Fibroblast of the conjunctiva (primary cell): ENCODE results near the gene GSG1L2.

Experiments
- DNase-seq: peaks from one replicate; pipeline ENCODE4 v3.0.0-alpha.2; 2010; ENCODE audit warnings: low read depth

GSG1L2 gene

GRCh38 chr17:9824797-9825338 is 3.0 kb upstream of the GSG1L2 start:
- DNase-seq, result no peak

GRCh38 chr17:9824094-9824493 is 2.2 kb upstream of the GSG1L2 start:
- DNase-seq, result no peak

GRCh38 chr17:9820448-9820847 is 1.4 kb downstream of the GSG1L2 start:
- DNase-seq, result no peak

DNA sequence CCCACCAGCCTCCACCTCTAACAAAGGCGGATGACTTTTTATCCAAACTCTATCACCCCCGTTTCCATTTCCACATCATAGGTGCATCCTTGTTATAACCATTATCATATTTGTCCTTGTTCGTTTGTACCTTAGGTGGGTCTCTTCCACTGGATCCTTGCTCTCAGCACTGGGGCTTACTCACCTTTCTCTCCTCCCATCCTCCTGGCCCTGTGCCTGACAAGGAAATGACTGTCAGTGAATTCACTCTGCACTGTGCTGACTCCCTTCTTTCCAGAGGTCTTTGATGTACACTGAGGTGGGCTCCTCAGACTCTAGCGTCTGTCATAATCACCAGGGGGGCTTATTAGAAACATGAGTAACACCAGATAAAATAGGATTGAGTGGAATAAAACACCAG is 3.1 kb downstream of the GSG1L2 start:
- DNase-seq, result no peak

DNA sequence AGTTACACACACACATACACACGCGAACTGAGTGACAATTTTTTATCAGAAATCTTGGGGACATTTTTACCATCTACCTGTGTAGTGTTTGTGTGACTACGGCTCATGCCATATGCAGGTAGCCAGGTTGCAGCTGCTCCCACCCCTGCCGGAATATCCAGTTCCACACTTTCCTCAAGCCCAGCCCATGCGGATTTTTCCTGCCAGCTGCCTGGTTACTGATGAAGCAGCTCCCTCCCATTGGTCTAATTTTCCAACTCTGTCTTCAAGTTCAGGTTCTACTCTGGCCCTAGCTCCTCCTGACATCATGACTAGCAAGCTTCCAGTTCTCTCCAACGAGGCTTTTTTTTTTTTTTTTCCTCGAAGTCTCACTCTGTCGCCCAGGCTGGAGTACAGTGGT is 4.8 kb downstream of the GSG1L2 start:
- no peak for DNase-seq

DNA sequence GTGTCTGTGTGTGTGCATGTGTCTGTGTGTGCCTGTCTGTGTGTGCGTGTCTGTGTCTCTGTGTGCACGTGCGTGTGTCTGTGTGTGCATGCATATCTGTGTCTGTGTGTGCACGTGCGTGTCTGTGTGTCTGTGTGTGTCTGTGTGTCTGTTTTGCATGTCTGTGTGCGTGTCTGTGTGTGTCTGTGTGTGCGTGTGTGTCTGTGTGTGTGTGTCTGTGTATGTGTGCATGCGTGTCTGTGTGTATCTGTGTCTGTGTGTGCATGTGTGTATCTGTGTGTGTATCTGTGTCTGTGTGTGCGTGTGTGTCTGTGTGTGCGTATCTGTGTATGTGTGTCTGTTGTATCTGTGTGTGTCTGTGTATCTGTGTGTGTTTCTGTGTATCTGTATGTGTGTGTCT is 5.4 kb downstream of the GSG1L2 start:
- DNase-seq, result no peak

DNA sequence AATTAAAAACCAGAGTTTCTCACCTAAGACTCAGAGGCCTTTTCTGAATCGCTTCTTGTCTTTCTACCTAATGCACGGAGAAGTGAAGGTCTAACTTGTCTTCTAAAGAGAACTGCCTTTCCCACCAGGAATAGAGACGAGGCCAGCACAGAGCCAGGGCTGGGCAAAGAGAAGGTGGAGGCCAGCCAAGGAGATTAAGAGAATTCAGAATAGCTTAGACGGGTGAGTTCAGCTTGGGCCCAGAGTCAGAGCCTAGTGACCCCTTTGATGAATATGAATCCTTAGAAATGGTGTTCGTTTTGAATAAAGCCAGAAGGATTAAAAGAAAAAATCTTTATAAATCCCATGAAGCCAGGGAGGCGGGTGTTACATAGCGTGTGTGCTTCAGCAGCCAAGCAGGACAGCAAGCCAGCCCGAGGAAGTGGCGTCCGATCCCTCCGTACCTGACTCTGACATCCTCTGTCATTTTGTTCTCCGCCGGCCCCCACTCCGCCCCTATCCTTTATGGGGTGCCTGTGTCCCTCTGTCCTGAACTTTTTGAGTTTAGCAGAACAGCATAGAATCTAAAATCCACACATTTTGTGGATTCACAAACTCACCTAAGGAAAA is 7.4 kb downstream of the GSG1L2 start:
- DNase-seq, result no peak

GRCh38 chr17:9813166-9813565 is 8.7 kb downstream of the GSG1L2 start:
- no peak for DNase-seq

GRCh38 chr17:9811537-9811936 is 10.3 kb downstream of the GSG1L2 start:
- no peak for DNase-seq

- DNase-seq, result no peak
Observed at GRCh38 chr17:9811086-9811485, 10.8 kb downstream of the GSG1L2 start.

- no peak for DNase-seq
Observed at GRCh38 chr17:9810100-9810949, 11.6 kb downstream of the GSG1L2 start.

- DNase-seq, result no peak
Observed at GRCh38 chr17:9809409-9809808, 12.5 kb downstream of the GSG1L2 start.

DNA sequence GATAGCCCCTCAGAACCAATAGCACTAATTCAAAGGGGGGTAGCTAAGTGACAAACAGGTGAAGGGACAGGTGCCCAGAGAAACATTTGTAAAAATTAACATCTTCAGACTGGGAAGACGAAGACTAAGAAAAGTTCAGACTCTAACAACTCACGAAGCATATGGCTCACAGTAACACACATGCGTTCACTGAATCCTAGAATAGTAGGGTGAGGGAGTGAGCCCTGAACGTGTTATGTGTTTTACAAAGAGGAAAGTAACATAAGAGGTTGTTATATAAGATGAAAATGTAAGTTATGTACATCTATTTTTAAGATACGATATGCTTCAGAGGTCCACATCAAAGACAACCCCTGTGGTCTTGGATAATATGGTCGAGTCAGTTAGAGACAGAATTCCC is 15.2 kb downstream of the GSG1L2 start:
- DNase-seq, result no peak

DNA sequence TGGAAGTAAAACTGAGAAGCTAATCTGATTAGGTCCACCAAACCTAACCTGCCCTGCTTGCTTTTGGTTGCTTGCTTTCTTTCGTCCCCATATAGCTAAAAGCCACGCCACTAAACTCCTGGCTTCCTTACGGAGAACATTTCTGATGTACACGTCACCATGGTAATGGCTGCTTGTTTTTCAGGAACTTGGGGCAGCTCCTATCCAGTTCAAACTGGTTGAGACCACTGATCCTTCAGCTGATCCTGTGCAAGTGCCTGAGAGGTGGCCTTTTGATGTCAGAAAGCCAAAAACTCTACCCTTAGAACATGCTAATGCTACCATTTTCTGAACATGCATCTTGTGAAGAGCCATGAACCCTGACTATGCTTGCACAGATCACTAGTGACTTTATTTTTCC is 16.1 kb downstream of the GSG1L2 start:
- no peak for DNase-seq

GRCh38 chr17:9802697-9803096 is 19.2 kb downstream of the GSG1L2 start:
- DNase-seq, result no peak

DNA sequence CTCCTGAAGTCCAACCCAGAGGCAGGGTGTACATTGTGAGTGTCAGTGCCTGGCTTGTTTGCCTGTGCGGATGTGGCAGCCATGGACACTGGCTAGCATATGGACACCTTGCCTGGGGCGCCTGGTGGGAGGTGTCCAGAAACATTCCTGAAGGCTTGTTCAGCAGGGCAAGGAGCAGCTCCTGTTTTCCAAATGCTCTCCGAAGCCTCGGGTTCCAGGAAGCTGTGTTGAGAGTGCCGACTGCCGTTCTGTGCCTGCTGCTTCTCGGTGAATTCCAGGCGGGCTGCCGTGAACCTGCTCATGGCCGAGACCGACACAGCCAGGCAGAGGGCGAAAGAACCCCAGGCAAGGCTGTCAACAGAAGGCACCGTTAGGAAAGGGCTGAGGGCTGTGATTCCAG is 19.6 kb downstream of the GSG1L2 start:
- DNase-seq, result no peak

DNA sequence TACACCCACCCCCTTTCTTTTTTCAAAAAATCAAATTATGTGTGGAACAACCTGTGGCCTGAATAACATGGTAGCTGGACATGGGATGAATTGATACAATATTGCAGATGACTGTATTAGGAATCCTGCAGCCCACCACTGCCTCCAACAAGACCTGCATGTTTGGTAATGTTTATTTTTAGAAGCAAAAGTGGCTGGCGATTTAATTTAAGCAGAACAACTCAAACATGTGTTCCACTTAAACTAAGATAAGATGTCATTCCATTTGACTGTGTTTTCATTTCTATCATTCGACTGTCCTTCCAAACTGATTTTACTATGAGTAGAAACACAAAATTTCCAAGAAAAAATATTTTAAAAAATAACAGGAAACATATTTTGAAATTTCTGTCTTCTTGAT is 20.4 kb downstream of the GSG1L2 start:
- DNase-seq, result no peak

DNA sequence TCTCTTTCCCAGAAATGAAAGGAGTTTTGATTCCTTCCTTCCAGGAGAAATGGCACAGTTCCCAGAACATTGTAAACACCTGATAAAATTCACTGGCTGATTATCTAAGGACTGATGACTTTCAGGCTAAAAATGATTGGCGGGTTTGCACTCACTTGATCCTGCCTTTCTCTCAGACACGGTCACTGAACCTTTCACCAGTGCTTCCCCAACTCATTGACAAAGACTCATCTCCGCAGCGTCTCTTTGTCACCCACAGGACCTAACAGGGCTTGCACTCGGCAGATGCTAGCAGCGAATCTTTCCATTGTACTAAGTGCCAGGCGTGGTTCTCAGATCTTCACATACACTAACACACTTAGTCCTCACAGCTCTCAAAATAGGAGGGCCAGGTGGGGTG is 23.2 kb downstream of the GSG1L2 start:
- no peak for DNase-seq

DNA sequence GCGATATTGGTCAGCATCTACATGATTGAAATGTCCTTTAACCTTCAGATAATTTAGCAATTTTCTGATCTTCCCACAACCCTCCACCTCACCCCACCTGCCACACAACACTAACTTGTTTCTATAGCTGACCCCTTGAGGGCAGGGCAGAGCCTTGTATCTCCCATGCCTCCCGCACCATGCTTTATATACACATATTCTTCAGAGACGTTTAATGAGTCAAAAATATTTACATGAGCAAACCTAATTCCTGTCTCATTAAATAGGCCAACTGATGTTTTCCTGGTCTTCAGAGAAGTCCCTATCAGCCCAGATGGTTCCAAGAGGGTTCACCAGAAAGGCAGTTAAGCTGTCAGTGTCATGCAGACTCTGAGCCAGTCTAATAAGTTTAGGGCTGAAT is 23.9 kb downstream of the GSG1L2 start:
- DNase-seq, result no peak

DNA sequence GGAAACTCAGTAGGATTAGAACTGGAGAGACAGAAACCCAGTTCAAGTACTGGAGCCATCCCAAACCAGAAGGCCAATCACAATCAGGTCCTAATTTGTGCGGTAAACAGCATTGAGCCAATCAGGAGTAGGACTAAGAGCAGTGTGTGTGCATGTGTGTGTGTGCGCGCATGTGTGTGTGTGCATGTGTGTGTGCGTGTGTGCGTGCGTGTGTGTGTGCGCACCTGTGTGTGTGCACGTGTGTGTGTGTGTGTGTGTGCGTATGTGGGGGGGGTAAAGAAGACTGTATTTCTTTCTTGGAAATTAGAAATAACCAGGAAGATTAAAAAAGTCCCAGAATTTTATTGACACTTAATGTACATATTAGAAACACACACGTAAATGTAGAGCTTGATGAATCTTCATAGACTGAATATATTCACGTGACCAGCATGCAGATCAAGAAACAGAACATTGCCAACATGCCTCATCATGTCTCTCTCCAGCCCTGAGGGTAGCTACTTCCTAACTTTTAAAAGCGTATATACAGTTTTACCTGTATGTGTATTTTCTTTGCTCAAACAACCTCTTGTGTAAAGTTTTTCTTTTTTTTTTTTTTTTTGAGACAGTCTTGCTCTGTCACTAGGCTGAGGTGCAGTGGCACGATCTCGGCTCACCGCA is 29.6 kb downstream of the GSG1L2 start:
- DNase-seq, result no peak

DNA sequence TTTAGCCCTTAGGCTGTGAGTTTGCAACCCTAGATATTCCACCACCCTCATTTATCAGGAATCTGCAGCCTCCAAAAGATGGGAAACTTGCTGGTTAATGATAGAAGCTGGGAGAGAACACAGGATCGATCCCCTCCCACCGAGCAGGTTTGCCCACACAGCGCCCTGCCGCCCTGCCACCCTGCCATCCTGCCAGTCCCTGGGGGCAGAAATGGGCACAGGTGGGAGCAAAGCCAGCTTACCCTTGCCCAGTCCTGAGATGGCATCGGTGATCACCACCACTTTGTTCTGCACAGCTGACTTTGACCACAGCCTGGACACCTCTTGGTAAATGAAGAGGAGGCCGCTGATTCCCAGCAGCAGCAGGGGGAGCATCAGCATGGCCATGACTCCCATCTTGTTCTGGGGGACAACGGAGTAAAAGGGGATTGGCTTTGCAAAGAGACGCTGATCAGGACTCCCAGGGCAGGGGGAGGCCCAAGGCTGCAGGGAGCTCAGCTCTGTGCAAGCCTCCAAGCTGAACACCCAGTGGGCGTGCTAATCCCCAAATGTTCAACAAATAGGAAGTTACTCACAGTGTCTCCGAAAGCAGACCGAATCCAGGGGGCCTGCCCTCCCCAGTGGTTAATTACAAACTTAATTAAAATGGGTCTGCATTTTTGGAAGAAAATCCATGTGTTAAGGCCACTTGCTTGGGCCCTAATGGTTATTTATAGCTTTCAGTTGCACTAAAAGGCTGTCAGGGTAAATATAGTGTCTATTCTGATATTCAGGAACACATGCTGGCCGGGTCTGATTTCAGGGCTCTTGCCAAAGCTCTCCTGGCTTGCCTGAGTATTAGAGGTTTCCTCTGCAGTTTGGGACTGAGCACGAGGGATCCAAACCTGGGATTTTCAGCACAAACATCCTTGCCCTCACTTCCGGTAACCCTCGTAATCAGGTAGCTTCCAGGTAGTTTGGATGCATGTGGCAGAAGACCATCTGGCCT is 30.7 kb downstream of the GSG1L2 start, which contains the start of gene DHRS7C:
TSS of gene DHRS7C (minus strand) at position 704 of the 988 bp plus-strand sequence. CDS start at position 396, 308 bp downstream.
- no peak for DNase-seq

DNA sequence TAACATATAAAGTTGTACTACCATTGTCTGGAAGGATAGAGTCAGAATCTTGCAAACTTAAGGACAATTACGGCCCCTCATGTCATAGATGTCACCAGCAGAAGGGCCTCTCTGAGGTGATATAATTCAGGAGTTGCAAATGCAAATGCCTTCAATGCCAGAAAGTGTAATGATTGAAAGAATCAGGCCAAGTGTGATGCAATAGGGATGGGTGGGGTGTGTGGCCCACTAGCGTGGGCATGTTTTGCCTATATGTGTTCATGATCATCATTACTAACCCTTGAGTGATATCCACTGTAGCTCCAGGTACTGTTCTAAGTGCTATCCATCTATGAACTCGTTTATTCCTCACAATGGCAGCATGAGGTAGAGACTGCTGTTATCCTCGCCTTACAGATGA is 31.6 kb downstream of the GSG1L2 start:
- DNase-seq, result no peak
